ENCODE measurements around the gene GNG7.

Gene GNG7

DNA sequence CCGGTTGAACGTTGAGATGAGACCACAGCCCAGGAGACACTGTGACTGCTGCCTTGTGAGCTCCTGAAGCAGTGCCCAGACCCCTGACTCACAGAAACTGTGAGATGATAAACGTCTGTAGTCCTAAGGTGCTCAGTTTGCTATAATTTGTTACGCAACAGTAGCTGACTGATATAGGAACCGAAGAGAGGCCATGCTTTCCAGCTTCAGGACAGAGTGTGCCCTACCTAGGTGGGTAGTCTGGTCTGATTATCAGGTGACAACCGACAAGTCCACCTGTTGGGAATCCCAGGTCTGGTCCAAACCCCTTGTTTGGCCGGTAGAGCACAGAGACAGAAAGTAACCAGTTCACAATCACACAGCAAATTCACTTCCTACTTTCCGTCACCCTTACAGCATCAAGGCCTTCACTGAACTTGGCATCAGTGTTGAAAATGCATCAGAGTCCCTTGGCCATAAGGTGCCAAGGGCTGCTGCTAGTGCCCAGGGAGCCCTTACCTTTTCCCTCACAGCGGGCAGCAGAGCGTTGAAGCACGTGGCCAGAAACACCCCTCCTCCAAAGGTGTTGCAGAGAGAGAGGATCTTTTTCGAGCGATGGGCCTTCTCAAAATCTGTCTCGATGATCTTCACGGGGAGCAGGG, 34.2 kb upstream of the GNG7 start:
- no peaks in the 10 kb centered on the region for H3K36me3 ChIP-seq (ENCODE audit: control insufficient read depth, insufficient read depth, low read length)
- H2AFZ ChIP-seq = no peak overlapping the region

GRCh38 chr19:2735374-2735773, 32.9 kb upstream of the GNG7 start:
- Histone ChIP-seq H3K4me2 (ENCODE audit: low read length) (no peak overlapping the region), H3K9me3 (ENCODE audit: control insufficient read depth, low read length) (no peaks in the 10 kb centered on the region), H3K4me3 (ENCODE audit: low read depth, low read length) (no peak overlapping the region), H3K4me1 (no peaks in the 10 kb centered on the region), H3K79me2 (peaks cover 3% of the 10 kb centered on the region), H3K36me3 (ENCODE audit: control insufficient read depth, insufficient read depth, low read length) (no peaks in the 10 kb centered on the region), H3K27me3 (ENCODE audit: control insufficient read depth, insufficient read depth, low read length) (no peaks in the 10 kb centered on the region), H2AFZ (no peak overlapping the region), H3K9ac (no peak overlapping the region), H3K27ac (no peak overlapping the region)
- TF ChIP-seq, protein P1, sequence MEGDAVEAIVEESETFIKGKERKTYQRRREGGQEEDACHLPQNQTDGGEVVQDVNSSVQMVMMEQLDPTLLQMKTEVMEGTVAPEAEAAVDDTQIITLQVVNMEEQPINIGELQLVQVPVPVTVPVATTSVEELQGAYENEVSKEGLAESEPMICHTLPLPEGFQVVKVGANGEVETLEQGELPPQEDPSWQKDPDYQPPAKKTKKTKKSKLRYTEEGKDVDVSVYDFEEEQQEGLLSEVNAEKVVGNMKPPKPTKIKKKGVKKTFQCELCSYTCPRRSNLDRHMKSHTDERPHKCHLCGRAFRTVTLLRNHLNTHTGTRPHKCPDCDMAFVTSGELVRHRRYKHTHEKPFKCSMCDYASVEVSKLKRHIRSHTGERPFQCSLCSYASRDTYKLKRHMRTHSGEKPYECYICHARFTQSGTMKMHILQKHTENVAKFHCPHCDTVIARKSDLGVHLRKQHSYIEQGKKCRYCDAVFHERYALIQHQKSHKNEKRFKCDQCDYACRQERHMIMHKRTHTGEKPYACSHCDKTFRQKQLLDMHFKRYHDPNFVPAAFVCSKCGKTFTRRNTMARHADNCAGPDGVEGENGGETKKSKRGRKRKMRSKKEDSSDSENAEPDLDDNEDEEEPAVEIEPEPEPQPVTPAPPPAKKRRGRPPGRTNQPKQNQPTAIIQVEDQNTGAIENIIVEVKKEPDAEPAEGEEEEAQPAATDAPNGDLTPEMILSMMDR (IDR thresholded peaks at IDR 0.05) = no peak

More for the DNA sequence above, 34.2 kb upstream of the GNG7 start:
- H3K27me3 ChIP-seq (ENCODE audit: control insufficient read depth, insufficient read depth, low read length) = no peaks in the 10 kb centered on the region
- no peak overlapping the region for H3K4me2 ChIP-seq (ENCODE audit: low read length)
- H3K9ac ChIP-seq = no peak overlapping the region
- peaks cover 3% of the 10 kb centered on the region for H3K79me2 ChIP-seq
- no peak overlapping the region for H3K4me3 ChIP-seq (ENCODE audit: low read depth, low read length)
- no peaks in the 10 kb centered on the region for H3K4me1 ChIP-seq
- H3K27ac ChIP-seq = no peak overlapping the region
- TF ChIP-seq, protein P1 (IDR thresholded peaks at IDR 0.05) = no peak
- H3K9me3 ChIP-seq (ENCODE audit: control insufficient read depth, low read length) = no peaks in the 10 kb centered on the region

GRCh38 chr19:2734589-2735288, 32.2 kb upstream of the GNG7 start:
- Histone ChIP-seq H3K4me2 (ENCODE audit: low read length) (no peak overlapping the region), H2AFZ (no peak overlapping the region), H3K4me1 (no peaks in the 10 kb centered on the region), H3K9me3 (ENCODE audit: control insufficient read depth, low read length) (no peaks in the 10 kb centered on the region), H3K9ac (no peak overlapping the region), H3K27ac (no peak overlapping the region), H3K79me2 (peaks cover 3% of the 10 kb centered on the region), H3K4me3 (ENCODE audit: low read depth, low read length) (no peak overlapping the region), H3K27me3 (ENCODE audit: control insufficient read depth, insufficient read depth, low read length) (no peaks in the 10 kb centered on the region), H3K36me3 (ENCODE audit: control insufficient read depth, insufficient read depth, low read length) (no peaks in the 10 kb centered on the region)
- TF ChIP-seq, protein P1 (IDR thresholded peaks at IDR 0.05) = no peak

DNA sequence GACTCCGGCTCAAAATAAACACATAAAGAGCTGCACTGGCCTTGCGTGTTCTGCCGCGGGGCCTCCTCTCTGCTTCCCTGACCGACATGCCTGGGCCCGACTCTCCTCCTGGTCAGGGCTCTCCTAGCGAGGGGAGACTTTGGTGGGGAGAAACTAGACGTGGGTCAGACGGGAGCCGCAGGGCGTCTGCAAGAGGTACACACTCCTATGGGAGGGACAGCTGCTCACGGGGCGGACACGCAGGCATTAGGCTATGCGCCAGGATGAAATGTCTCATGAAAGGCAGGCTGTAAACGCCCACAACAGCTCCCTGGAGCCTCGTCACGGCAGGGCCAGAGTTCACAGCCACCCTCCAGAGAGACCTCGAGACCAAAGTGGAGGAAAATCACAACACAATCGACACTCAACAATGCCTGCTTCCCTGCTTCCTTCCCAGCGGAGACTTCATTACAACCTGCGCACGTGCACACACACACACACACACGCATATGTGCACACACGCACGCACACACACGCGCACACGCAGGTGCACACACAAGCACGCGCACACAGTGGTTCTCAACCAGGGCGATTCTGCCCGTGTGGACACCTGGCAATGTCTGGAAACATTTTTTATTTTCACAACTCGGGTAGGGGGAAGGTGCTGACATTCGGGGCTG, 31.6 kb upstream of the GNG7 start:
- no peak overlapping the region for H2AFZ ChIP-seq
- H3K4me1 ChIP-seq = no peaks in the 10 kb centered on the region
- no peaks in the 10 kb centered on the region for H3K79me2 ChIP-seq
- H3K4me2 ChIP-seq (ENCODE audit: low read length) = no peak overlapping the region
- H3K9ac ChIP-seq = no peak overlapping the region
- no peaks in the 10 kb centered on the region for H3K27me3 ChIP-seq (ENCODE audit: control insufficient read depth, insufficient read depth, low read length)
- TF ChIP-seq, protein P1 (IDR thresholded peaks at IDR 0.05) = no peak
- H3K4me3 ChIP-seq (ENCODE audit: low read depth, low read length) = no peak overlapping the region
- H3K36me3 ChIP-seq (ENCODE audit: control insufficient read depth, insufficient read depth, low read length) = no peaks in the 10 kb centered on the region
- no peak overlapping the region for H3K27ac ChIP-seq
- H3K9me3 ChIP-seq (ENCODE audit: control insufficient read depth, low read length) = no peaks in the 10 kb centered on the region

Measured in parathyroid adenoma (tissue), 2 donors.